HEK293T (cell line): ENCODE measurements around the gene AOPEP.

Source experiments
- CTCF ChIA-PET: fragments of 350-600 bp; formaldehyde crosslinking; extraction: SDS; loops from one replicate; lab custom pipeline; 2021; ENCODE audit warnings: antibody characterized with exemption, inconsistent platforms; lab: Yijun Ruan, JAX
- POLR2A ChIA-PET: fragments of 350-600 bp; formaldehyde crosslinking; extraction: SDS; loops from one replicate; lab custom pipeline; 2020; ENCODE audit warnings: antibody characterized with exemption, inconsistent platforms; lab: Yijun Ruan, JAX
- DNase-seq: peaks from one replicate; pipeline ENCODE4 v3.0.0; 2012; ENCODE audit warnings: mixed read lengths; ENCODE audit errors: extremely low spot score
- ARNT ChIP-seq: fragments of 450-650 bp; IDR thresholded peaks from 2 replicates; pipeline ENCODE4 v1.6.1; 2017; ENCODE audit warnings: mild to moderate bottlenecking
- BHLHE40 ChIP-seq: fragments of 450-650 bp; IDR thresholded peaks from 2 replicates; pipeline ENCODE4 v1.6.1; 2016; ENCODE audit warnings: mild to moderate bottlenecking, moderate library complexity, borderline replicate concordance
- CTBP1 ChIP-seq: fragments of 450-650 bp; IDR thresholded peaks from 2 replicates; pipeline ENCODE4 v1.6.1; 2016; ENCODE audit warnings: borderline replicate concordance
- ELF4 ChIP-seq: fragments of 450-650 bp; IDR thresholded peaks from 2 replicates; pipeline ENCODE4 v1.6.1; 2017; ENCODE audit warnings: antibody characterized with exemption
- FOXA1 ChIP-seq: fragments of 450-650 bp; IDR thresholded peaks from 2 replicates; pipeline ENCODE4 v1.6.1; 2016; ENCODE audit warnings: mild to moderate bottlenecking
- FOXK2 ChIP-seq: fragments of 450-650 bp; IDR thresholded peaks from 2 replicates; pipeline ENCODE4 v1.6.1; 2016; ENCODE audit warnings: mild to moderate bottlenecking
- FOXM1 ChIP-seq: fragments of 450-650 bp; IDR thresholded peaks from 2 replicates; pipeline ENCODE4 v1.6.1; 2017; ENCODE audit warnings: mild to moderate bottlenecking, borderline replicate concordance
- HDGF ChIP-seq: fragments of 450-650 bp; IDR thresholded peaks from 2 replicates; pipeline ENCODE4 v1.6.1; 2017; ENCODE audit warnings: antibody characterized with exemption, borderline replicate concordance
- L3MBTL2 ChIP-seq: fragments of 450-650 bp; conservative IDR thresholded peaks from 2 replicates; pipeline ENCODE4 v1.6.1; 2016; ENCODE audit warnings: mild to moderate bottlenecking
- LEF1 ChIP-seq: fragments of 450-650 bp; IDR thresholded peaks from 2 replicates; pipeline ENCODE4 v1.6.1; 2017; ENCODE audit warnings: mild to moderate bottlenecking, borderline replicate concordance
- NFRKB ChIP-seq: fragments of 450-650 bp; IDR thresholded peaks from 2 replicates; pipeline ENCODE4 v1.6.1; 2016; ENCODE audit warnings: mild to moderate bottlenecking, moderate library complexity
- SP1 ChIP-seq: fragments of 450-650 bp; IDR thresholded peaks from 2 replicates; pipeline ENCODE4 v1.6.1; 2017
- SUZ12 ChIP-seq: fragments of 450-650 bp; IDR thresholded peaks from 2 replicates; pipeline ENCODE4 v1.6.1; 2016; ENCODE audit warnings: mild to moderate bottlenecking
- TARDBP ChIP-seq: fragments of 450-650 bp; IDR thresholded peaks from 2 replicates; pipeline ENCODE4 v1.6.1; 2016
- ZNF384 ChIP-seq: fragments of 450-650 bp; IDR thresholded peaks from 2 replicates; pipeline ENCODE4 v1.6.1; 2016
- TF ChIP-seq, protein P1 (sequence below): fragments of 450-650 bp; IDR thresholded peaks from 2 replicates; pipeline ENCODE4 v1.6.1; 2016

Gene AOPEP

DNA sequence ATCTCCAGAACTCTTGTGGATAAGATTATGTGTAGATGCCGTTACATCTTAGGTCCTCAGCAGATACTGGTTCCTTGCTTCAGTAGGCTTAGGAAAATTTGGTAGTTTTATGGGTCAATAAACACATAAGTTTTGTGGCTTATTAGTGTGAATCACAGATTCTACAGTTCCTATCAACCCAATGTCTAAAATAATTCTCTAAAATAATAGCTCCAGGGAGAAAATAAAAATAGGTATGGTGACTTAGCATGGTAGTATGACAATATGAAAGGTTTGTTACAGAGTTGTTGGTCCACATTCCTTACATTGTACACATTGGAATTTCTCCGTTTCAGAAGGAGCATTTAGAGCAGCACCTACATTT is 91.7 kb downstream of the AOPEP start:
- ChIA-PET POLR2A (no interaction called here), CTCF (no interaction called here)
- no peak for DNase-seq
- TF ChIP-seq BHLHE40 (no peak), ZNF384 (no peak), L3MBTL2 (no peak), CTBP1 (no peak), NFRKB (no peak), HDGF (no peak), FOXK2 (no peak), TARDBP (no peak), LEF1 (no peak), FOXA1 (no peak), SP1 (no peak)
- TF ChIP-seq, protein P1, sequence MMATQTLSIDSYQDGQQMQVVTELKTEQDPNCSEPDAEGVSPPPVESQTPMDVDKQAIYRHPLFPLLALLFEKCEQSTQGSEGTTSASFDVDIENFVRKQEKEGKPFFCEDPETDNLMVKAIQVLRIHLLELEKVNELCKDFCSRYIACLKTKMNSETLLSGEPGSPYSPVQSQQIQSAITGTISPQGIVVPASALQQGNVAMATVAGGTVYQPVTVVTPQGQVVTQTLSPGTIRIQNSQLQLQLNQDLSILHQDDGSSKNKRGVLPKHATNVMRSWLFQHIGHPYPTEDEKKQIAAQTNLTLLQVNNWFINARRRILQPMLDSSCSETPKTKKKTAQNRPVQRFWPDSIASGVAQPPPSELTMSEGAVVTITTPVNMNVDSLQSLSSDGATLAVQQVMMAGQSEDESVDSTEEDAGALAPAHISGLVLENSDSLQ, result no peak

DNA sequence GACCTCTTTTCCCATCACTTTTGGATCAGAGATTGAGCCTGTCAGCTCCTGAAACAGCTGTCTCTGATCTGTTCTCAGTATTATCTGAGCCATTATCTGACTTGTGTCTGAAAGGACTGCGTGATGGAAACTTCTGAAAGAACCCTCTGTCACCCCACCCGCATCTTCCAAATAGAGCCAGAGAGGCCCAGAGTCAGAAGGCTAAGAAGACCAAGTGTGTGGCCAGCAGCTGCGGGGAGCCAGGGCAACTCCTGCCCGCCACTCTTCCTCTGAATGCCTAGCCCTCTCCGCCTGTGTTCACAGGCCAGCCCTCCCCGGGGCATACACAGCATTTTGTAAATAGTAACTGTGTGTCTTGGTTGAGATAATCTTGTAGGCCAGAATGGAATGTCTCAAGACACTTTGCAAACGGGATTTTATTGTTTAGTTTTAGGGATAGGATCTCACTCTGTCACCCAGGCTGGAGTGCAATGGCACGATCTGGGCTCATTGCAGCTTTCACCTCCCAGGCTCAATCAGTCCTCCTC is 92.7 kb downstream of the AOPEP start:
- TF ChIP-seq FOXM1 (no peak), ZNF384 (no peak), BHLHE40 (no peak), ARNT (no peak), NFRKB (no peak), ELF4 (no peak)
- ChIA-PET CTCF (no interaction called here), POLR2A (no interaction called here)
- no peak for DNase-seq

DNA sequence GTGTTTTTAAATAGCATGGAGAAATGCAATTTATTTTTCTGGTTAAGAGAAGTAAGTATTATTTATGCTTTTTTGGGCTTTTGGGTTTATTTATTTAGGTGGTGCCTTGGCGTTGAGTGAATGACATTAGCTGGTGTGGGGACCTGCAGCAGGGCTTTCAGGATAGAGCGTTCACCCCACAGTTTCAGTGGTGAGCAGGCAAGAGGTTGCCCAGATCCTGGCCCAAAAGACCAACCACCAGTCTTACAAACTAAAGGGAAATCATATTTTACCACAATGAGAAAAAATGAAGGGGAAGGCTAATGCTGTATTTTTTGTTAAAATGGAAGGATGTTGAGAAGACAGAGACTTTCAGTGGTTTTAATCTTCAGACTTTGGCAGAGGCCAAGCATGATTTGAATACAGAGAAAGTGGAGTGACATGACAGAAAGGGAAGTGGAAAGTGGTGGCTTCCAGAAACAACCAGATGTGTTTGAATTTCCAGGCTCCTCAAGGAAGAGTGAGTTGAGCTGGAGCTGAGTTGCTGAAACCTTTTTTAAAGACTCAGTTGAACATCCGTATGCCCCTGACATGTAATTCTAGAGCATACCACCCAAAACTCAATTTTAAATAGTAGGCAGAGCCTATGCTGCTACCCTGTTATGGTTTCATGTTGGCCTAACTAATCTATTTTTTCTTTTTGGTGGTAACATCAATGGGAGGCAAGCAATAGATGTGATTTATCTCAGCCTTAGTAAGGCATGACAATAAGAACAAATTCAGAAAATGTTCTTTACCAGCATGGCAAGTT is 94.8 kb downstream of the AOPEP start:
- POLR2A ChIA-PET, result no interaction called here
- TF ChIP-seq TARDBP (no peak), SUZ12 (no peak), NFRKB (no peak), FOXK2 (no peak), ELF4 (no peak)
- CTCF ChIA-PET, result no interaction called here
- DNase-seq, result no peak

DNA sequence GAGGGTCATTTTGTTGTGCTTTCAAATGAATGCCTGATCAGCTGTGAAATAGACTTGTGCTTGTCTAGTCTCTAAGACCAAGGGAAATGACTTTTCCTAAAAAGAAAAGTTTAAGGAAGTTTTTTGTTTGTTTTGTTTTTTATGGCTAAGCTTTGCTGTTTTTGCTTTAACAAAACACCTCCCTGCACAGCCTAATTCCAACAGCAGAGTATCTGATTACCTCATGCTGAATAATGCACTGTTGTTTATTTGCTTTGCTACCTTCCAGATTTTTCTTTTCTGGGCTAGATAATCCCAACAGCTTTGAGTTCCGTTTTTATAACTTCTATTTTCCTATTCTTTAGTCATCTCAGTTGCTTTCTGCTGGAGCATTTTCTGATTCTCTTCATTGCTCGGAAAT is 95.8 kb downstream of the AOPEP start:
- TF ChIP-seq BHLHE40, result no peak
- no peak for TF ChIP-seq ZNF384
- TF ChIP-seq CTBP1, result no peak
- TF ChIP-seq, protein P1, result no peak
- TF ChIP-seq L3MBTL2, result no peak
- TF ChIP-seq NFRKB, result no peak
- no peak for TF ChIP-seq FOXM1
- no peak for DNase-seq
- ChIA-PET POLR2A (no interaction called here), CTCF (interaction anchor here (0.5 kb wide), 1 partner anchor 24 kb away, joined by 3 read pairs; no protein-coding TSS in a partner anchor)

DNA sequence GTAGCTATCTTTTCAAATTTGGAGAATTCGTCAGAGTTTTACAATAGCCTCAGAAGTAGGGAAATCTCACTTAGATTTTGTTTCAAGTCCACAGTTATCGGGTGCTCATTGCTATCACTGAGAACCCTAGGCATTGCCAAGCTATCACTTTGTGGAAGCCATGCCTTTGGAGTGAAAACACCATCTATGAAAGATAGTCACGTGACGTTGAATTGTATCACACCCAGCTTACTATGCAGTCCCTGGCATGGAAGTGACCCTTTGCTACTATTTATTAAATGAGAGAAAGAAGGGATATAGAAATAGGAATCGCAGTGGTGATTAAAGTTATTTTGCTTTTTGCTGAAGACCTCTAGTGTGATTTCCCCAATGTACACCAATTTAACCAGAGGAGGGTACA is 97.2 kb downstream of the AOPEP start:
- no peak for DNase-seq
- ChIA-PET POLR2A (no interaction called here), CTCF (no interaction called here)
- TF ChIP-seq ARNT (no peak), CTBP1 (no peak), ELF4 (no peak), SP1 (no peak), FOXA1 (no peak), L3MBTL2 (no peak), FOXM1 (no peak), BHLHE40 (no peak)

DNA sequence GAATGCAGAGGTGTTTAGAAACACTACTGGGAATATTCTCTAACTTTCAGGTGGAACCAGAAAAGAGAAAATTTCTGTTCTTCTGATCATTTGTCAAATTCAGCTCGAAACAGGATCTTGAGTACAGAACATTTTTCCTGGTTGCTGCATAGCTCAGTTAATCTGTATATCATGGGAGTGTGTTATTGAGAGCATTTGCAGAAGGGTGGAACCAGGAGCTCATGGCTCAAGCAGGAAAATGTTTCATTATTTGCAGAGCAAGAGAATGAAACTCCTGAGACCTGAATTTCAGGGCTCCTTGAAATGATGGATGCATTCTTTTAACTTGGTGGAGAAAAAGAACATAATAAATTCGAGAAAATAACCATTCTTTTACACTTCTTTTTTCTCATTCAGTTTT is 97.9 kb downstream of the AOPEP start:
- ChIA-PET CTCF (no interaction called here), POLR2A (no interaction called here)
- no peak for DNase-seq
- no peak for TF ChIP-seq FOXK2
- TF ChIP-seq, protein P1, result no peak
- TF ChIP-seq ARNT, result no peak
- no peak for TF ChIP-seq HDGF
- no peak for TF ChIP-seq LEF1

DNA sequence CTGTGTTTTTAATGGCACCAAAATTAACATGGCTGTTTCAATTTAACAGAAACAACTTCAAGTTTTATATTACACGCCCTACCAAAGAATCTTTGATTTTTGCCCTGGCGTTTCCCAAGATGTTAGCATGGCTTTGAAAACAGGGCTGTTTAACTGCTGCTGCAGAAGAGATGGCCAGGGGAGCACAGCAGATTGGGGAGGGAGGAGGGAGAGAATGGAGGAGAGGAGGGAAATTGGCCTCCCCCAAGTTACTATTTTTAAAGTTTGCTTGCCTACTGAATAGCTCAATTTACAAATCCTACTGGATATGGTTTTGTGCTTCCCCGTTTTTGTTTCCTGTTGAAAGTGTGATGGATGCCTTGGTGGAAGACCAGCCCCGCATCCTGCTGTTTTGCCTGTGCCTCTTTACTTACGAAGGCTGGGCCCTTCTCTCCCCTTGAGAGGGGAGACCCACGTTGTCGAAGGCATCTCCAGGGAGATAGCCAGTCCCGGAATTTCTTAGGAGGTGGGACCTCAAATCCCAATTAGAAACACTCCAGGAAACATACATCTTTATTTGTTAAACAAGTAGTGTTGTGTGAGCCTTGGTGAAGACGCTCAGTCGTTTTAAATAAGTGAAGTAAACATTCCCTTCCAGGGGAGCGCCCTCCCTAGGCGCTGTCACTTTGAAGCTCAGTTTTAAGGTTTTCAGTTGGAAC is 98.6 kb downstream of the AOPEP start:
- ChIA-PET POLR2A (no interaction called here), CTCF (no interaction called here)
- DNase-seq, result no peak

More for the DNA sequence above, 98.6 kb downstream of the AOPEP start:
- TF ChIP-seq ZNF384 (no peak), FOXM1 (no peak), L3MBTL2 (no peak), SP1 (no peak), CTBP1 (no peak), TARDBP (no peak), BHLHE40 (no peak), FOXK2 (no peak), NFRKB (no peak), HDGF (no peak), LEF1 (no peak), SUZ12 (no peak), ELF4 (no peak), ARNT (no peak), FOXA1 (no peak)
- TF ChIP-seq, protein P1, result no peak
